Loucy (cell line): Measurements from ENCODE around the gene PLA2G5.
"Not testable (repeated sequence)": the region's sequence is repeated elsewhere in the genome, so short reads cannot be mapped to it uniquely, and the experiment has no call there.

ENCODE experiments used
- H2AFZ ChIP-seq: fragments of 200-600 bp; sonication (generic); 2 replicates; pipeline ENCODE4 v1.6.0; 2016; ENCODE audit warnings: antibody characterized with exemption, mild to moderate bottlenecking, low read length, moderate library complexity
- H3F3A ChIP-seq: fragments of 200-600 bp; 2 replicates; pipeline ENCODE4 v1.6.0; 2016; ENCODE audit warnings: antibody characterized with exemption, low read depth, mild to moderate bottlenecking
- H3K27me3 ChIP-seq: fragments of 200-600 bp; sonication (generic); 2 replicates; pipeline ENCODE4 v1.6.1; 2014; ENCODE audit warnings: low read length, mild to moderate bottlenecking; ENCODE audit not compliant: insufficient read depth, poor library complexity, severe bottlenecking
- H3K36me3 ChIP-seq: fragments of 200-600 bp; sonication (generic); 2 replicates; pipeline ENCODE4 v1.6.1; 2016; ENCODE audit warnings: low read length; ENCODE audit not compliant: insufficient read depth
- H3K4me1 ChIP-seq: fragments of 200-600 bp; sonication (generic); 2 replicates; pipeline ENCODE4 v1.5.1; 2014; ENCODE audit warnings: low read length, mild to moderate bottlenecking; ENCODE audit not compliant: insufficient read depth, poor library complexity, severe bottlenecking
- H3K4me2 ChIP-seq: fragments of 200-600 bp; sonication (generic); 2 replicates; pipeline ENCODE4 v1.6.0; 2014; ENCODE audit warnings: antibody characterized with exemption, low read length, low read depth, mild to moderate bottlenecking; ENCODE audit not compliant: poor library complexity, severe bottlenecking
- H3K4me3 ChIP-seq: fragments of 200-600 bp; sonication (generic); 2 replicates; pipeline ENCODE4 v1.5.1; 2014; ENCODE audit warnings: low read length, mild to moderate bottlenecking, mixed read lengths; ENCODE audit not compliant: poor library complexity, severe bottlenecking
- H3K79me2 ChIP-seq: fragments of 200-600 bp; sonication (generic); 2 replicates; pipeline ENCODE4 v1.6.1; 2014; ENCODE audit warnings: low read length; ENCODE audit not compliant: insufficient read depth
- H3K9ac ChIP-seq: fragments of 200-600 bp; sonication (generic); 2 replicates; pipeline ENCODE4 v1.6.0; 2014; ENCODE audit warnings: mild to moderate bottlenecking, low read depth, low read length, moderate library complexity; ENCODE audit not compliant: poor library complexity, severe bottlenecking
- H3K9me2 ChIP-seq: fragments of 200-600 bp; sonication (generic); replicated peaks from 2 replicates; pipeline ENCODE4 v1.6.1; 2016; ENCODE audit warnings: low read depth, low read length, mixed read lengths
- H3K9me3 ChIP-seq: fragments of 200-600 bp; sonication (generic); 2 replicates; pipeline ENCODE4 v1.6.1; 2014; ENCODE audit warnings: mild to moderate bottlenecking, antibody characterized with exemption, low read length, low read depth; ENCODE audit not compliant: insufficient read depth
- H4K20me1 ChIP-seq: fragments of 200-600 bp; sonication (generic); 2 replicates; pipeline ENCODE4 v1.6.0; 2014; ENCODE audit warnings: antibody characterized with exemption, low read length, mild to moderate bottlenecking; ENCODE audit not compliant: insufficient read depth, poor library complexity, severe bottlenecking
- CTCF ChIP-seq: fragments of 200-600 bp; sonication (generic); conservative IDR thresholded peaks from 2 replicates; pipeline ENCODE4 v1.5.1; 2014; ENCODE audit warnings: mild to moderate bottlenecking, antibody characterized with exemption, low read length
- EZH2phosphoT487 ChIP-seq: fragments of 200-600 bp; IDR thresholded peaks from 2 replicates; pipeline ENCODE4 v1.6.1; 2018; ENCODE audit warnings: antibody characterized with exemption, mild to moderate bottlenecking, moderate library complexity, borderline replicate concordance

PLA2G5 gene

GRCh38 chr1:20057886-20058420 is 12.0 kb upstream of the PLA2G5 start:
- Histone ChIP-seq H4K20me1 (no peaks in the 10 kb centered on the region), H3K9ac (no peak overlapping the region), H3K27me3 (no peaks in the 10 kb centered on the region), H3K36me3 (no peaks in the 10 kb centered on the region), H3K4me3 (no peak overlapping the region), H3K9me2 (no peaks in the 10 kb centered on the region), H3K79me2 (no peaks in the 10 kb centered on the region), H2AFZ (no peak overlapping the region), H3K4me1 (peaks cover 11% of the 10 kb centered on the region), H3F3A (no peaks in the 10 kb centered on the region), H3K9me3 (no peaks in the 10 kb centered on the region), H3K4me2 (no peak overlapping the region)
- no peak for TF ChIP-seq CTCF
- TF ChIP-seq EZH2phosphoT487 = no peak

GRCh38 chr1:20058531-20058930 is 11.5 kb upstream of the PLA2G5 start:
- Histone ChIP-seq H3K4me3 (no peak overlapping the region), H3K4me1 (peaks cover 11% of the 10 kb centered on the region), H3K4me2 (no peak overlapping the region)

GRCh38 chr1:20059847-20060246 is 10.1 kb upstream of the PLA2G5 start:
- Histone ChIP-seq H2AFZ (no peak overlapping the region), H4K20me1 (no peaks in the 10 kb centered on the region), H3K4me1 (peaks cover 11% of the 10 kb centered on the region), H3F3A (no peaks in the 10 kb centered on the region), H3K4me3 (no peak overlapping the region), H3K4me2 (no peak overlapping the region), H3K9ac (no peak overlapping the region), H3K79me2 (no peaks in the 10 kb centered on the region), H3K27me3 (no peaks in the 10 kb centered on the region), H3K36me3 (no peaks in the 10 kb centered on the region), H3K9me2 (no peaks in the 10 kb centered on the region), H3K9me3 (no peaks in the 10 kb centered on the region)
- no peak for TF ChIP-seq CTCF
- TF ChIP-seq EZH2phosphoT487 = no peak

More at GRCh38 chr1:20058531-20058930, 11.5 kb upstream of the PLA2G5 start:
- no peak overlapping the region for H2AFZ ChIP-seq
- H3K27me3 ChIP-seq = no peaks in the 10 kb centered on the region
- no peak for TF ChIP-seq EZH2phosphoT487
- no peak for TF ChIP-seq CTCF
- H3K9me3 ChIP-seq = no peaks in the 10 kb centered on the region
- H3F3A ChIP-seq = no peaks in the 10 kb centered on the region
- no peaks in the 10 kb centered on the region for H3K9me2 ChIP-seq
- H3K79me2 ChIP-seq = no peaks in the 10 kb centered on the region
- no peak overlapping the region for H3K9ac ChIP-seq
- H4K20me1 ChIP-seq = no peaks in the 10 kb centered on the region
- no peaks in the 10 kb centered on the region for H3K36me3 ChIP-seq

GRCh38 chr1:20060791-20061190 is 9.2 kb upstream of the PLA2G5 start:
- H3K9ac ChIP-seq, H3F3A ChIP-seq, H3K4me3 ChIP-seq, H2AFZ ChIP-seq, H3K4me2 ChIP-seq, H4K20me1 ChIP-seq, H3K27me3 ChIP-seq, H3K9me2 ChIP-seq, H3K36me3 ChIP-seq, H3K79me2 ChIP-seq, H3K9me3 ChIP-seq: not testable (repeated sequence)
- H3K4me1 ChIP-seq = peaks cover 11% of the 10 kb centered on the region
